HG02642 (cell line): Measurements from ENCODE around the gene COPG2.

Experiments
- ATAC-seq: cut with Tn5 transposase; IDR thresholded peaks from one replicate; pipeline ENCODE4 v1.9.1; 2021; ENCODE audit warnings: mild to moderate bottlenecking; ENCODE audit not compliant: unreplicated experiment, poor library complexity

The COPG2 gene

DNA sequence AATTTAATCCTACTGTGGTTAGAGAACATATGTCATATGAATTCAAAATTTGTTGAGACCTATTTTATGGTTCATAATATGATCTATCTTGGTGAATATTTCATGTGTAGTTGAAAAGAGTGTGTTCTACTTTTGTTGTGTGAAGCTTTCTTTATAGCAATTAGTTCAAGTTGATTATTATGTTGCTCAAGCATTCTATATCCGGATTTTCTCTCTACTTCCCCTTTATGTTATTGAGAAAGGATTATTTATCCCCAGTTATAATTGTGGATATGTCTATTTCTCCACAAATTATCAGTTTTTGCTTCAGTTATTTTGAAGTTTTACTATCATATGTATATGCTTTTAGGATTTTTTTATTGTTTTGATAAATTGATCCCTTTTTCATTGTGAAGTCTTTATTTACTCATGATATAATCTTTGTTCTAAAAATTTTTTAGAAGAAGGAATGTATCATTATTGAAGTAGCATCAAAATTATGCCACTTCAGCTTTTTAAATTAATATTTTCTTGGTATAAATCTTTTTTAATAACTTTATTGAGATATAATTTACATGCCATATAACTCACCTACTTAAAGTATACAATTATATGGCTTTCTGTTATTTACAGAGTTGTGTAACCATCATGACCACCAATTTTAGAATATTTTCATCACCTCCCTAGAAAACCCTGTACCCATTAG is 188.7 kb downstream of the COPG2 start:
- ATAC-seq, result no peak

GRCh38 chr7:130478991-130479390 is 189.6 kb downstream of the COPG2 start:
- ATAC-seq, result no peak

- no peak for ATAC-seq
These were observed 192.0 kb downstream of the COPG2 start for GRCh38 chr7:130476297-130477150.

GRCh38 chr7:130475776-130476175 is 192.8 kb downstream of the COPG2 start:
- ATAC-seq, result no peak

GRCh38 chr7:130473876-130474275 is 194.7 kb downstream of the COPG2 start:
- ATAC-seq, result no peak

- no peak for ATAC-seq
These were observed 195.3 kb downstream of the COPG2 start for GRCh38 chr7:130473289-130473688.

DNA sequence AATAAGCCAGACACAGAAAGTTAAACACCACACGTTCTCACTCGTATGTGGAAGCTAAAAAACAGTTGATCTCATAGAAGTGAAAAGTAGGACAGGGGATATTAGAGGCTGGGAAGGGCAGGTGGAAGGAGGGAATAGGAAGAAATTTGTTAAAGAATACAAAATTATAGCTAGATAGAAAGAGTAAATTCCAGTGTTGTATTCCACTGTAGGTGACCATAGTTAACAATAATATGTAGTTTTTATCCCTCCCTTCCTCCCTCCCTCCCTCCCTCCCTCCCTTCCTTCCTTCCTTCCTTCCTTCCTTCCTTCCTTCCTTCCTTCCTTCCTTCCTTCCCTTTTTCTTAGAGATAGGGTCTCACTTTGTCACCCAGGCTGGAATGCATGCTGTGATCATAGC is 196.6 kb downstream of the COPG2 start:
- ATAC-seq, result no peak

GRCh38 chr7:130468612-130469011 is 199.9 kb downstream of the COPG2 start:
- ATAC-seq, result no peak

GRCh38 chr7:130463553-130464434 is 204.8 kb downstream of the COPG2 start:
- ATAC-seq, result no peak

GRCh38 chr7:130461272-130461671 is 207.3 kb downstream of the COPG2 start:
- no peak for ATAC-seq

DNA sequence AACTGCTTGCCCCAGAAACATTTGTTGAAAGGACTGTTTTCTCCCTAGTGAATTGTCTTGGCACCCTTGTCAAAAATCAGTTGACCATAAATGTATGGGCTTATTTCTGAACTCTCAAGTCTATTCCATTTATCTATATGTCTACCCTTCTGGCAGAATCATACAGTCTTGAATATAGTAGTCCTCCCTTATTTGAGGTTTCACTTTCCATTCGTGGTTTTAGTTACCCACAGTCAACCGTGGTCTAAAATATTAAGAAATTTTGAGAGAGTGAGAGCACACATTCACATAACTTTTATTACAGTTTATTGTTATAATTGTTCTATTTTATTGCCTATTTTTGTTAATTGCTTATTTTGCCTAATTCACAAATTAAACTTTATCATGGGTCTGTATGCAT is 210.3 kb downstream of the COPG2 start:
- no peak for ATAC-seq
